HCT116 (cell line): ENCODE measurements around the gene KIAA0825.
A peak's percentile ranks its signal among the peaks of the same experiment; 100 is the strongest.

ENCODE experiments used
- CBX3 ChIP-seq: IDR thresholded peaks from 2 replicates; pipeline ENCODE4 v1.6.1; 2012; ENCODE audit warnings: low read depth
- CTCF ChIP-seq, 3 experiments: fragments of 200-600 bp in 1 of 3; sonication (generic) in 1 of 3; IDR thresholded peaks in 2 of 3; conservative IDR thresholded peaks in 1 of 3; 2 replicates each; pipeline ENCODE4 v1.5.1; 2012 to 2017; ENCODE audit warnings: low read depth in 2 of 3, low read length in 2 of 3, antibody characterized with exemption in 1 of 3, borderline replicate concordance in 1 of 3, control low read depth in 1 of 3, mild to moderate bottlenecking in 1 of 3, mixed read lengths in 1 of 3, mixed run types in 1 of 3, moderate library complexity in 1 of 3; ENCODE audit not compliant: insufficient read depth in 1 of 3
- FOSL1 ChIP-seq: IDR thresholded peaks from 2 replicates; pipeline ENCODE4 v1.6.1; 2012; ENCODE audit warnings: low read depth
- JUND ChIP-seq: IDR thresholded peaks from 2 replicates; pipeline ENCODE4 v1.6.1; 2012
- POLR2A ChIP-seq: IDR thresholded peaks from 2 replicates; pipeline ENCODE4 v1.7.0; 2011; ENCODE audit warnings: borderline replicate concordance; ENCODE audit not compliant: insufficient read depth, insufficient read length; ENCODE audit errors: extremely low read depth
- REST ChIP-seq: IDR thresholded peaks from 2 replicates; pipeline ENCODE4 v1.6.1; 2012; ENCODE audit warnings: low read depth
- SRF ChIP-seq: IDR thresholded peaks from 2 replicates; pipeline ENCODE4 v1.6.1; 2012; ENCODE audit warnings: low read depth
- TF ChIP-seq, protein P1 (sequence below): IDR thresholded peaks from 2 replicates; pipeline ENCODE4 v1.6.1; 2011; ENCODE audit warnings: mild to moderate bottlenecking, low read length, moderate library complexity; ENCODE audit not compliant: insufficient replicate concordance; ENCODE audit errors: extremely low read depth

DNA sequence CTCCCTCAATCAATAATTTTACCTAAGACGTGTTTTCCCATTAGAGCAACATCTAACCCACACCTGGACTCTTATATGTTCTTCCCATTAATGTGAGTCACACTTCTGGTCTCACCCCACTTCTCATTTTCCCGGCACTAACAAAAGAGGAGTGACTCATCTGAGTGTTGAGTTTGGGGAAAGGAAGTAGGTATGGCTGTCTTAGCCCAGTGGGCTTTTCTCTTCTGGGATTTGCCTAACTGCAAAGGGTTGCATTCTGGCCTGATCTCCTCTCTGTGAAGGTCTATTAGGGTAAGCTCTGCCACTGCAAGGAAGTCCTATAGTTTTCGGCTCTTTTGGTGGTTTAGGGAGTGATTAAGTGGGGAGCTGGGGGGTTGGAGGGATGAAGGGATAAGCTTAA lies 195.6 kb downstream of the KIAA0825 start:
- TF ChIP-seq POLR2A (no peak), CTCF (IDR thresholded peaks at IDR 0.05 in 2 of 3, conservative IDR thresholded peaks at IDR 0.05 in 1 of 3; ENCODE audit: borderline replicate concordance in 1 of 3, insufficient read depth in 1 of 3, low read depth in 2 of 3, low read length in 2 of 3) (no peak), SRF (peak; percentile 53; the same call in 1 of the 2 replicates), CBX3 (peak; percentile 85; the same call in 1 of the 2 replicates), REST (no peak), JUND (peak; percentile 81), FOSL1 (peak; percentile 84)
- TF ChIP-seq, protein P1, sequence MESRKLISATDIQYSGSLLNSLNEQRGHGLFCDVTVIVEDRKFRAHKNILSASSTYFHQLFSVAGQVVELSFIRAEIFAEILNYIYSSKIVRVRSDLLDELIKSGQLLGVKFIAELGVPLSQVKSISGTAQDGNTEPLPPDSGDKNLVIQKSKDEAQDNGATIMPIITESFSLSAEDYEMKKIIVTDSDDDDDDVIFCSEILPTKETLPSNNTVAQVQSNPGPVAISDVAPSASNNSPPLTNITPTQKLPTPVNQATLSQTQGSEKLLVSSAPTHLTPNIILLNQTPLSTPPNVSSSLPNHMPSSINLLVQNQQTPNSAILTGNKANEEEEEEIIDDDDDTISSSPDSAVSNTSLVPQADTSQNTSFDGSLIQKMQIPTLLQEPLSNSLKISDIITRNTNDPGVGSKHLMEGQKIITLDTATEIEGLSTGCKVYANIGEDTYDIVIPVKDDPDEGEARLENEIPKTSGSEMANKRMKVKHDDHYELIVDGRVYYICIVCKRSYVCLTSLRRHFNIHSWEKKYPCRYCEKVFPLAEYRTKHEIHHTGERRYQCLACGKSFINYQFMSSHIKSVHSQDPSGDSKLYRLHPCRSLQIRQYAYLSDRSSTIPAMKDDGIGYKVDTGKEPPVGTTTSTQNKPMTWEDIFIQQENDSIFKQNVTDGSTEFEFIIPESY = no peak
